ENCODE data around the gene MYO9A. TPM values are rescaled to one million over a fixed set of nuclear protein-coding genes. Genes with fewer than 3 reads are reported as not detected.
"Not testable (repeated sequence)": the region's sequence is repeated elsewhere in the genome, so short reads cannot be mapped to it uniquely, and the experiment has no call there.

Gene MYO9A
- total RNA-seq, 1 experiment from 2014 or later, result 23.0 TPM

DNA sequence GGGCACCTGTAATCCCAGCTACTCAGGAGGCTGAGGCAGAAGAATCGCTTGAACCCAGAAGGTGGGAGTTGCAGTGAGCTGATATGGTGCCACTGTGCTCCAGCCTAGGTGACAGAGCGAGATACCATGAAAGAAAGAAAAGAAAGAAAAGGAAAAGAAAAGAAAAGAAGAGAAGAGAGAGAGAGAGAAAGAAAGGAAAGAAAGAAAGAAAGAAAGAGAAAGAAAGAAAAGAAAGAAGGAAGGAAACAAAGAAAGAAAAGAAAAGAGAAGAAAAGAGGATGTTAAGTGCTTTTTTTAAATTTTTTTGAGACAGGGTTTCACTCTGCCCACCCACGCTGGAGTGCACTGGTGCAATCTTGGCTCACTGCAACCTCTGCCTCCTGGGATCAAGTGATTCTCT is 103.4 kb downstream of the MYO9A start:
- ATAC-seq; DNase-seq (ENCODE audit: low read depth, low spot score); H2AFZ ChIP-seq (ENCODE audit: low read depth, low read length, poor library complexity, severe bottlenecking); H3K79me2 ChIP-seq (ENCODE audit: insufficient read depth, low read length); H3K27me3 ChIP-seq (ENCODE audit: insufficient read depth, low read length); H3K27ac ChIP-seq (ENCODE audit: low read depth, low read length); H3K36me3 ChIP-seq (ENCODE audit: control insufficient read depth in 1 of 2, insufficient read depth in 2 of 2, low read length in 2 of 2); H3K9me3 ChIP-seq (ENCODE audit: control insufficient read depth in 1 of 2, insufficient read depth in 1 of 2, low read depth in 1 of 2, low read length in 2 of 2); H3K9ac ChIP-seq (ENCODE audit: low read length); H4K20me1 ChIP-seq (ENCODE audit: insufficient read depth); RAD21 ChIA-PET (ENCODE audit: low non-redundant PET in 1 of 2, low total read pairs in 2 of 2, uncharacterized antibody in 2 of 2, unreplicated experiment in 2 of 2); POLR2A ChIA-PET; H3K4me2 ChIP-seq (ENCODE audit: low read length); intact Hi-C loops (cut with micrococcal nuclease); H3K4me3 ChIP-seq (replicated peaks in 1 of 2; ENCODE audit: low read depth in 1 of 2, low read length in 2 of 2); BruUV-seq (replicated peaks); H3K9me2 ChIP-seq (ENCODE audit: insufficient read depth); H3K4me1 ChIP-seq (ENCODE audit: control insufficient read depth in 1 of 2, insufficient read depth in 2 of 2, low read length in 2 of 2); CTCF ChIA-PET: not testable (repeated sequence)

- RAD21 ChIA-PET (ENCODE audit: low non-redundant PET in 1 of 2, low total read pairs in 2 of 2, uncharacterized antibody in 2 of 2, unreplicated experiment in 2 of 2), result no interaction called here
- CTCF ChIA-PET, result no interaction called here
- TF ChIP-seq ATF3 (IDR thresholded peaks at IDR 0.05), result no peak
- TF ChIP-seq CBX3 (IDR thresholded peaks at IDR 0.05; ENCODE audit: low read depth), result no peak
- no peak for TF ChIP-seq CTCF (IDR thresholded peaks at IDR 0.05 in 2 of 3, conservative IDR thresholded peaks at IDR 0.05 in 1 of 3; ENCODE audit: borderline replicate concordance in 1 of 3, insufficient read depth in 1 of 3, low read depth in 2 of 3, low read length in 2 of 3)
- no peak for TF ChIP-seq SIN3A (IDR thresholded peaks at IDR 0.05; ENCODE audit: low read depth)
- TF ChIP-seq, protein P1, sequence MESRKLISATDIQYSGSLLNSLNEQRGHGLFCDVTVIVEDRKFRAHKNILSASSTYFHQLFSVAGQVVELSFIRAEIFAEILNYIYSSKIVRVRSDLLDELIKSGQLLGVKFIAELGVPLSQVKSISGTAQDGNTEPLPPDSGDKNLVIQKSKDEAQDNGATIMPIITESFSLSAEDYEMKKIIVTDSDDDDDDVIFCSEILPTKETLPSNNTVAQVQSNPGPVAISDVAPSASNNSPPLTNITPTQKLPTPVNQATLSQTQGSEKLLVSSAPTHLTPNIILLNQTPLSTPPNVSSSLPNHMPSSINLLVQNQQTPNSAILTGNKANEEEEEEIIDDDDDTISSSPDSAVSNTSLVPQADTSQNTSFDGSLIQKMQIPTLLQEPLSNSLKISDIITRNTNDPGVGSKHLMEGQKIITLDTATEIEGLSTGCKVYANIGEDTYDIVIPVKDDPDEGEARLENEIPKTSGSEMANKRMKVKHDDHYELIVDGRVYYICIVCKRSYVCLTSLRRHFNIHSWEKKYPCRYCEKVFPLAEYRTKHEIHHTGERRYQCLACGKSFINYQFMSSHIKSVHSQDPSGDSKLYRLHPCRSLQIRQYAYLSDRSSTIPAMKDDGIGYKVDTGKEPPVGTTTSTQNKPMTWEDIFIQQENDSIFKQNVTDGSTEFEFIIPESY (IDR thresholded peaks at IDR 0.05; ENCODE audit: extremely low read depth, insufficient replicate concordance, low read length), result no peak
- TF ChIP-seq, protein P2, sequence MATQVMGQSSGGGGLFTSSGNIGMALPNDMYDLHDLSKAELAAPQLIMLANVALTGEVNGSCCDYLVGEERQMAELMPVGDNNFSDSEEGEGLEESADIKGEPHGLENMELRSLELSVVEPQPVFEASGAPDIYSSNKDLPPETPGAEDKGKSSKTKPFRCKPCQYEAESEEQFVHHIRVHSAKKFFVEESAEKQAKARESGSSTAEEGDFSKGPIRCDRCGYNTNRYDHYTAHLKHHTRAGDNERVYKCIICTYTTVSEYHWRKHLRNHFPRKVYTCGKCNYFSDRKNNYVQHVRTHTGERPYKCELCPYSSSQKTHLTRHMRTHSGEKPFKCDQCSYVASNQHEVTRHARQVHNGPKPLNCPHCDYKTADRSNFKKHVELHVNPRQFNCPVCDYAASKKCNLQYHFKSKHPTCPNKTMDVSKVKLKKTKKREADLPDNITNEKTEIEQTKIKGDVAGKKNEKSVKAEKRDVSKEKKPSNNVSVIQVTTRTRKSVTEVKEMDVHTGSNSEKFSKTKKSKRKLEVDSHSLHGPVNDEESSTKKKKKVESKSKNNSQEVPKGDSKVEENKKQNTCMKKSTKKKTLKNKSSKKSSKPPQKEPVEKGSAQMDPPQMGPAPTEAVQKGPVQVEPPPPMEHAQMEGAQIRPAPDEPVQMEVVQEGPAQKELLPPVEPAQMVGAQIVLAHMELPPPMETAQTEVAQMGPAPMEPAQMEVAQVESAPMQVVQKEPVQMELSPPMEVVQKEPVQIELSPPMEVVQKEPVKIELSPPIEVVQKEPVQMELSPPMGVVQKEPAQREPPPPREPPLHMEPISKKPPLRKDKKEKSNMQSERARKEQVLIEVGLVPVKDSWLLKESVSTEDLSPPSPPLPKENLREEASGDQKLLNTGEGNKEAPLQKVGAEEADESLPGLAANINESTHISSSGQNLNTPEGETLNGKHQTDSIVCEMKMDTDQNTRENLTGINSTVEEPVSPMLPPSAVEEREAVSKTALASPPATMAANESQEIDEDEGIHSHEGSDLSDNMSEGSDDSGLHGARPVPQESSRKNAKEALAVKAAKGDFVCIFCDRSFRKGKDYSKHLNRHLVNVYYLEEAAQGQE (IDR thresholded peaks at IDR 0.05; ENCODE audit: low read depth), result no peak
- no peak for TF ChIP-seq YY1 (IDR thresholded peaks at IDR 0.05; ENCODE audit: extremely low read depth, insufficient replicate concordance, low read depth, low read length)
- no peak for TF ChIP-seq TCF7L2 (IDR thresholded peaks at IDR 0.05; ENCODE audit: borderline replicate concordance, extremely low read depth, insufficient read depth, insufficient read length)
- TF ChIP-seq EGR1 (IDR thresholded peaks at IDR 0.05; ENCODE audit: low read depth), result no peak
- TF ChIP-seq POLR2A (IDR thresholded peaks at IDR 0.05; ENCODE audit: borderline replicate concordance, extremely low read depth, insufficient read depth, insufficient read length), result no peak
- TF ChIP-seq POLR2AphosphoS5 (IDR thresholded peaks at IDR 0.05; ENCODE audit: low read depth, low read length), result no peak
- TF ChIP-seq EZH2 (IDR thresholded peaks at IDR 0.05), result no peak
- no peak for TF ChIP-seq ZNF274 (IDR thresholded peaks at IDR 0.05; ENCODE audit: low read depth, low read length)
Measured at GRCh38 chr15:72013703-72014102, 104.2 kb downstream of the MYO9A start.

More at GRCh38 chr15:72013703-72014102, 104.2 kb downstream of the MYO9A start:
- Histone ChIP-seq H2AFZ (ENCODE audit: low read depth, low read length, poor library complexity, severe bottlenecking) (no peak overlapping the region), H3K9ac (ENCODE audit: low read length) (no peak overlapping the region), H3K4me1 (ENCODE audit: control insufficient read depth in 1 of 2, insufficient read depth in 2 of 2, low read length in 2 of 2) (no peaks in the 10 kb centered on the region), H3K27me3 (ENCODE audit: insufficient read depth, low read length) (no peaks in the 10 kb centered on the region), H4K20me1 (ENCODE audit: insufficient read depth) (no peaks in the 10 kb centered on the region; the same call in 1 of the 2 replicates), H3K79me2 (ENCODE audit: insufficient read depth, low read length) (no peaks in the 10 kb centered on the region), H3K4me3 (replicated peaks in 1 of 2; ENCODE audit: low read depth in 1 of 2, low read length in 2 of 2) (no peak overlapping the region), H3K27ac (ENCODE audit: low read depth, low read length) (no peak overlapping the region), H3K9me3 (ENCODE audit: control insufficient read depth in 1 of 2, insufficient read depth in 1 of 2, low read depth in 1 of 2, low read length in 2 of 2) (no peaks in the 10 kb centered on the region), H3K36me3 (ENCODE audit: control insufficient read depth in 1 of 2, insufficient read depth in 2 of 2, low read length in 2 of 2) (no peaks in the 10 kb centered on the region), H3K9me2 (ENCODE audit: insufficient read depth) (no peaks in the 10 kb centered on the region), H3K4me2 (ENCODE audit: low read length) (no peak overlapping the region)
- no peak for DNase-seq (ENCODE audit: low read depth, low spot score)
- intact Hi-C loops (cut with micrococcal nuclease), result no loop called here
- BruUV-seq (replicated peaks), result no TSS peak
- no peak for ATAC-seq
- POLR2A ChIA-PET, result no interaction called here
